GM06990 (cell line): ENCODE data around the gene GGNBP2.

ENCODE experiments used
- DNase-seq: peaks from one replicate; pipeline ENCODE4 v3.0.0-alpha.2; 2011; ENCODE audit not compliant: insufficient read length; ENCODE audit errors: extremely low read depth
- H3K27me3 ChIP-seq: replicated peaks from 2 replicates; pipeline ENCODE4 v1.6.0; 2011; ENCODE audit warnings: low read length; ENCODE audit not compliant: control insufficient read depth, insufficient read depth
- H3K36me3 ChIP-seq: 2 replicates; pipeline ENCODE4 v1.5.1; 2011; ENCODE audit warnings: low read length; ENCODE audit not compliant: control insufficient read depth, insufficient read depth
- H3K4me3 ChIP-seq: replicated peaks from 2 replicates; pipeline ENCODE4 v1.5.1; 2011; ENCODE audit warnings: low read depth, mild to moderate bottlenecking, control low read depth, low read length
- TF ChIP-seq, protein P1 (sequence below): IDR thresholded peaks from 2 replicates; pipeline ENCODE4 v1.5.1; 2011; ENCODE audit warnings: low read length, control low read depth, mild to moderate bottlenecking, inconsistent platforms; ENCODE audit not compliant: insufficient read depth, poor library complexity, severe bottlenecking

Gene GGNBP2

DNA sequence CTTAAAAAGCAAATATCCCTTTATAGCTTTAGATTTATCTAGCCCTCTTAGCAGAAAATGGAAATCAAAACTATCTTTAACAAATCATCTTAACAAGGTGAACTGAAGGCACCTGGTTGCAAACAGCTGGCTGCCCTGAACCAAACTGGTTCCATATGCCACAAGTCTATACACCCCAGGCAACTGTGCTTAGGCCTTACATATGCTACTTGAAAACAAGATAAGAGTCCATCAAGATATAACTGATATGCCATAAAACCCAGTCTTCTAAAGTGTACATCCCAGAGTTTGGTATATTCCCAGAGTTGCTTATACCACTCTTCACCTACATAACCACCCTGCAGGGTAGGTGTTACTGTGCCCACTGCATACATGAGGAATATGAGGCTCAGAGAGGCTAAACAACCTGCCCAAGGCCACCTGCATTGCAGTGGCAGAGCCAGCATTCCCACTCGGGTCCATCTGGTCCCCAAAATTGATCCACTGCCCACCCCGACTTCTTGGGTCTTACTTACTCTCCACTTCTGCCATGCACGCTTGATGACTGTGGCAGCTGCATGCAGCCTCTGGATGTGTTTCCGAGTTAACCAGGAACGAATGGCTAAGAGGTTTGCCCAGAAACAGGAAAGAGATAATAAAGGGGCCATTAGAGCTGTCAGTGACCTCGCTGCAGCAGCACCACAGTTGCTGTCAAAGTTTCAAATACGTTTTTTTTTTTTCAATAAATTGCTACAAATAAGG, 46.0 kb upstream of the GGNBP2 start:
- H3K36me3 ChIP-seq, result peaks cover 42% of the 10 kb centered on the region
- H3K4me3 ChIP-seq, result no peak overlapping the region
- no peaks in the 10 kb centered on the region for H3K27me3 ChIP-seq
- DNase-seq, result no peak
- TF ChIP-seq, protein P1, sequence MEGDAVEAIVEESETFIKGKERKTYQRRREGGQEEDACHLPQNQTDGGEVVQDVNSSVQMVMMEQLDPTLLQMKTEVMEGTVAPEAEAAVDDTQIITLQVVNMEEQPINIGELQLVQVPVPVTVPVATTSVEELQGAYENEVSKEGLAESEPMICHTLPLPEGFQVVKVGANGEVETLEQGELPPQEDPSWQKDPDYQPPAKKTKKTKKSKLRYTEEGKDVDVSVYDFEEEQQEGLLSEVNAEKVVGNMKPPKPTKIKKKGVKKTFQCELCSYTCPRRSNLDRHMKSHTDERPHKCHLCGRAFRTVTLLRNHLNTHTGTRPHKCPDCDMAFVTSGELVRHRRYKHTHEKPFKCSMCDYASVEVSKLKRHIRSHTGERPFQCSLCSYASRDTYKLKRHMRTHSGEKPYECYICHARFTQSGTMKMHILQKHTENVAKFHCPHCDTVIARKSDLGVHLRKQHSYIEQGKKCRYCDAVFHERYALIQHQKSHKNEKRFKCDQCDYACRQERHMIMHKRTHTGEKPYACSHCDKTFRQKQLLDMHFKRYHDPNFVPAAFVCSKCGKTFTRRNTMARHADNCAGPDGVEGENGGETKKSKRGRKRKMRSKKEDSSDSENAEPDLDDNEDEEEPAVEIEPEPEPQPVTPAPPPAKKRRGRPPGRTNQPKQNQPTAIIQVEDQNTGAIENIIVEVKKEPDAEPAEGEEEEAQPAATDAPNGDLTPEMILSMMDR, result no peak

DNA sequence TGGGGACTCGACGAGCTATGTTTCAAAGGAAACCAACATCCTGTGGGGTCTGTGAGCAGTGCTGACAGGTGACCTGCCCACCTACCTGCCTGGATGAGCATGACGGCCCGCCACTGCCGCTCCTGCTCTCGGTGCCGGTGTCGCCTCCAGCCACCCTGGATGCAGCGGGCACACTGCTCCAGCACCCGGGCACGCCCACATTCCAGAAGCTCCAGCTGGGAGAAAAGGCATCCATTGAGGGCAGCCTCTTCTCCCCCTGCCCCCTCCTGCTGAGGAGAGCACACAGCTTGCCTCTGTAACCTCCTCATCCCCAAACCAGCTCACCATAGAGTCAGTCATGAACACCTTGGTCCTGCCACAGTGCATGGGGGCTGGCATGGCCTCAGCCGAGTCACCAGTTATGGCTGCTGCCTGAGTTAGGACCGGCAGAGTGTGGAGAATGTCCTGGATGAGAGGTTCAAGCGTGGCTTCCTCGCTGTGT, 43.9 kb upstream of the GGNBP2 start:
- H3K27me3 ChIP-seq, result no peaks in the 10 kb centered on the region
- H3K36me3 ChIP-seq, result peaks cover 49% of the 10 kb centered on the region
- TF ChIP-seq, protein P1, result no peak
- DNase-seq, result no peak
- H3K4me3 ChIP-seq, result no peak overlapping the region

DNA sequence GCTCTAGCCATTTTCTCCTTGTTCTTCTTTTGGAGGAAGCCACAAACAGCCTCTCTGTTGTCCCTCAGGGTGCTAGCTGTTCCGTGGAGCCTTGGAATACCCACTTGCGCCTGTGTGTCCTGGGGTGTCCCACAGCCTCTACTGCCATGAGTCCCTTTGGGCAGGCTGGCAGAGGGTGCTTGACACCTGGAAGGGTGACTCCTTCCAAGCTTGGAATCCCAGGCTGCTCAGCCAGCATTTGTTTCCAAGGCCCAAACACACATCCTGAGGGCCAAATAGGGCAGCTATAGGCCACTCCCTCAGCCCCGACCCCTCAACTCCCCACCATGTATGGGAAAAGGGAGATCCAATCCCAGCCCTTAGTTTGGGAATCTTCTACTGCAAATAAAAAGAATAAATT, 43.4 kb upstream of the GGNBP2 start:
- DNase-seq, result no peak
- Histone ChIP-seq H3K36me3 (peaks cover 44% of the 10 kb centered on the region), H3K27me3 (no peaks in the 10 kb centered on the region), H3K4me3 (no peak overlapping the region)
- TF ChIP-seq, protein P1, result no peak

DNA sequence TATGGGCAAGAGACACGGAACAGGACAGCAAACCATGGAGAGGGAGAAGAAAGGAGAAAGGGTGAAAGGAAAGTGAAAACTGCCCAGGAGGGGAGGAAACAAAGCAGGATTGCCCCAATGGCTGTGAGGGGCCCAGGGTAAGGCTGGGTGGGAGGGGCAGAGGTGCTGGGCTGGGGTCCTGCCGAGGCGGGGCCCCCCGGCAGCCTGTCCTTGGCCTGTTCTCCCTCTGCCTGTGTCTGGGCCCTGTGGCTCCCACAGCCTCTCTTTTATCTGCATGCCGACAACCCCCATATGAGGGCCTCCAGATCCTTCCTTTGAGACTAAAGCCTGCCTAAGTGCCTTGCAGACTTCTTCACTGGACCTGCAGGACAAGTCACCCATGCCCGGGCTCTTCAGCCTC, 42.8 kb upstream of the GGNBP2 start:
- no peak overlapping the region for H3K4me3 ChIP-seq
- no peak for DNase-seq
- H3K36me3 ChIP-seq, result peaks cover 44% of the 10 kb centered on the region
- H3K27me3 ChIP-seq, result no peaks in the 10 kb centered on the region
- TF ChIP-seq, protein P1, result no peak

DNA sequence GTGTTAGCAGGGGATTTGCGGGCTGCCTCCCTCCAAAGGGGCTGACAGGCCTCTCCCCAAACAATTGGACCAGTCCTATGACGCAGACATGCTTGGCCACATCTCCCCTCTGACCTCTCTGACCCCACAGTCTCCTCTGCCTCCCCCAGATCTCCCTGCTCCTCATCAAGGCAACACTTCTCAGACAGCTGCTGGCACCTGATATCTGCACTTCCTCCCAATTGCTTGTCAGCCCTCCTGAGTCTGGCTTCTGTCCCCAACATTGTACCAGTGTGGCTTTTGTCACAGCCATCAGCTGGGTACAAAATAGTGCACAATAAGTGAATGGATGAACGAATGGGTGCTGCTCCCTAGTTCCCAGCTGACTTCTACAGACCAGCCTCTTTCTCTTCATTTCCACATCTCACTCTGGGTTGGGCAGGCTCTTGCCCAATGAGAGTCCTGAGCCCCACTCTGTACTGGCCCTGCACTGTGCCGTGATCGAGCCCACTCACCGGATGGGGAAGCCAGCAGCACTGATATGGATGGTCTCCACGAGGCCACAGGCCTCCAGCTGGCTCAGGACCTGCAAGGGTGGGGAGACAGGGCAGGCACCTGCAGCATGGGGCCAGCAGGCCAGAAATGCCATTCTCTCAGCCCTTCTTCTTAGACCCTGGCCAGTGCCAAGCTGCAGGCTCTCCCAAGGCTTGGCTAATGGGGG, 41.1 kb upstream of the GGNBP2 start:
- DNase-seq, result no peak

More for the DNA sequence above, 41.1 kb upstream of the GGNBP2 start:
- TF ChIP-seq, protein P1, result no peak
- no peak overlapping the region for H3K4me3 ChIP-seq
- no peaks in the 10 kb centered on the region for H3K27me3 ChIP-seq
- H3K36me3 ChIP-seq, result peaks cover 44% of the 10 kb centered on the region
